HG02938 (cell line): ENCODE measurements around the gene BTBD9.
A peak's percentile ranks its signal among the peaks of the same experiment; 100 is the strongest.
"Not testable (repeated sequence)": the region's sequence is repeated elsewhere in the genome, so short reads cannot be mapped to it uniquely, and the experiment has no call there.

Experiments
- ATAC-seq: cut with Tn5 transposase; IDR thresholded peaks from one replicate; pipeline ENCODE4 v1.9.1; 2021; ENCODE audit warnings: mild to moderate bottlenecking, moderate library complexity; ENCODE audit not compliant: unreplicated experiment

BTBD9 gene

GRCh38 chr6:38350942-38351341 lies 288.8 kb downstream of the BTBD9 start:
- no peak for ATAC-seq

GRCh38 chr6:38350220-38350619 lies 289.5 kb downstream of the BTBD9 start:
- no peak for ATAC-seq

- no peak for ATAC-seq
Observed at GRCh38 chr6:38349795-38350194, 289.9 kb downstream of the BTBD9 start.

- ATAC-seq: no peak
Observed at GRCh38 chr6:38349221-38349620, 290.5 kb downstream of the BTBD9 start.

GRCh38 chr6:38348371-38348770 lies 291.4 kb downstream of the BTBD9 start:
- no peak for ATAC-seq

- ATAC-seq: not testable (repeated sequence)
Observed at GRCh38 chr6:38347829-38348228, 291.9 kb downstream of the BTBD9 start.

GRCh38 chr6:38346291-38347079 lies 293.2 kb downstream of the BTBD9 start:
- ATAC-seq: no peak

- ATAC-seq: no peak
Observed at GRCh38 chr6:38345586-38345985, 294.1 kb downstream of the BTBD9 start.

- no peak for ATAC-seq
Observed at GRCh38 chr6:38341496-38341895, 298.2 kb downstream of the BTBD9 start.

GRCh38 chr6:38339914-38340313 lies 299.8 kb downstream of the BTBD9 start:
- ATAC-seq: no peak

GRCh38 chr6:38337819-38338465 lies 301.8 kb downstream of the BTBD9 start:
- no peak for ATAC-seq

- no peak for ATAC-seq
Observed at GRCh38 chr6:38336922-38337321, 302.8 kb downstream of the BTBD9 start.

- ATAC-seq: no peak
Observed at GRCh38 chr6:38326837-38327236, 312.9 kb downstream of the BTBD9 start.

GRCh38 chr6:38323216-38323615 lies 316.5 kb downstream of the BTBD9 start:
- no peak for ATAC-seq

- no peak for ATAC-seq
Observed at GRCh38 chr6:38322138-38322537, 317.6 kb downstream of the BTBD9 start.

GRCh38 chr6:38320843-38321242 lies 318.9 kb downstream of the BTBD9 start:
- peak; percentile 64 for ATAC-seq

GRCh38 chr6:38320358-38320757 lies 319.4 kb downstream of the BTBD9 start:
- no peak for ATAC-seq

GRCh38 chr6:38319256-38320212 lies 320.2 kb downstream of the BTBD9 start:
- no peak for ATAC-seq

GRCh38 chr6:38316099-38316868 lies 323.4 kb downstream of the BTBD9 start:
- ATAC-seq: peak; percentile 57

GRCh38 chr6:38311201-38311600 lies 328.5 kb downstream of the BTBD9 start:
- no peak for ATAC-seq

GRCh38 chr6:38310061-38310460 lies 329.7 kb downstream of the BTBD9 start:
- no peak for ATAC-seq
